GM21381 (cell line): ENCODE data around the gene TUBA3D.
"Not testable (repeated sequence)": the region's sequence is repeated elsewhere in the genome, so short reads cannot be mapped to it uniquely, and the experiment has no call there.

Source experiments
- ATAC-seq: cut with Tn5 transposase; IDR thresholded peaks from one replicate; pipeline ENCODE4 v1.9.1; 2021; ENCODE audit warnings: mild to moderate bottlenecking, moderate library complexity; ENCODE audit not compliant: unreplicated experiment

The TUBA3D gene

GRCh38 chr2:131475831-131476230 lies at the start of gene TUBA3D:
Gene TUBA3D, plus strand, starts transcription at chr2:131476119. Its CDS starts 81 bp downstream, at chr2:131476200.
- no peak for ATAC-seq

- ATAC-seq, result no peak
These were observed 49.2 kb upstream of the TUBA3D start for GRCh38 chr2:131426727-131427126.

GRCh38 chr2:131431336-131431735 lies 44.6 kb upstream of the TUBA3D start:
- no peak for ATAC-seq

- ATAC-seq, result not testable (repeated sequence)
These were observed 35.0 kb upstream of the TUBA3D start for GRCh38 chr2:131440742-131441468.

GRCh38 chr2:131444736-131445514 lies 31.0 kb upstream of the TUBA3D start:
- not testable (repeated sequence) for ATAC-seq

- ATAC-seq, result not testable (repeated sequence)
These were observed 30.5 kb upstream of the TUBA3D start for GRCh38 chr2:131445515-131445797.

- no peak for ATAC-seq
These were observed 30.0 kb upstream of the TUBA3D start for GRCh38 chr2:131445896-131446295.

GRCh38 chr2:131447981-131448380 lies 27.9 kb upstream of the TUBA3D start:
- not testable (repeated sequence) for ATAC-seq

GRCh38 chr2:131451265-131451949 lies 24.5 kb upstream of the TUBA3D start:
- peak; percentile 82 for ATAC-seq

GRCh38 chr2:131454914-131455313 lies 21.0 kb upstream of the TUBA3D start:
- ATAC-seq, result not testable (repeated sequence)

- not testable (repeated sequence) for ATAC-seq
These were observed 8.2 kb upstream of the TUBA3D start for GRCh38 chr2:131467722-131468121.

GRCh38 chr2:131470944-131471343 lies 5.0 kb upstream of the TUBA3D start:
- ATAC-seq, result not testable (repeated sequence)

- not testable (repeated sequence) for ATAC-seq
These were observed 4.3 kb upstream of the TUBA3D start for GRCh38 chr2:131471624-131472023.

- ATAC-seq, result not testable (repeated sequence)
These were observed 2.7 kb upstream of the TUBA3D start for GRCh38 chr2:131473266-131473665.

GRCh38 chr2:131476363-131476762 lies 444 bp downstream of the TUBA3D start:
- ATAC-seq, result not testable (repeated sequence)

- ATAC-seq, result not testable (repeated sequence)
These were observed 1.3 kb downstream of the TUBA3D start for GRCh38 chr2:131477227-131477626.

GRCh38 chr2:131478074-131478849 lies 2.3 kb downstream of the TUBA3D start:
- ATAC-seq, result not testable (repeated sequence)

- not testable (repeated sequence) for ATAC-seq
These were observed 3.0 kb downstream of the TUBA3D start for GRCh38 chr2:131478850-131479461.

- not testable (repeated sequence) for ATAC-seq
These were observed 4.4 kb downstream of the TUBA3D start for GRCh38 chr2:131480351-131480750.

GRCh38 chr2:131482506-131483155 lies 6.7 kb downstream of the TUBA3D start:
- not testable (repeated sequence) for ATAC-seq
